Left ventricle myocardium superior (tissue), 1 donor: ENCODE measurements around the gene TNFAIP2. TPM values are rescaled to one million over a fixed set of nuclear protein-coding genes. Genes with fewer than 3 reads are reported as not detected.
A peak's percentile ranks its signal among the peaks of the same experiment; 100 is the strongest.

Source experiments
- ATAC-seq: fragments of 200-7000 bp; cut with Tn5 transposase; one replicate; pipeline ENCODE4 v1.9.1; 2020; ENCODE audit warnings: mild to moderate bottlenecking, moderate library complexity
- DNase-seq: peaks from one replicate; pipeline ENCODE4 v3.0.0-alpha.2; 2020
- intact Hi-C: fragments of 100-400 bp; cut with micrococcal nuclease; formaldehyde crosslinking; loops from one replicate; pipeline ENCODE4 v1.11.0; 2022
- total RNA-seq: library from RNA; stranded (reverse); fragmentation: NEBNext Ultra II Directional; extraction: Animal tissue kit (Norgen Biotek cat#: 25700); gene quantifications from one replicate; pipeline ENCODE4 v1.2.1, GENCODE V29; 2021
- donor health status: DM: no; HTN: yes; CAD: no; lungs with severe emphysema.

The TNFAIP2 gene
- total RNA-seq, 1 donor from 2014 or later, result 50.5 TPM

- intact Hi-C loops, result no loop called here
These were observed 6.9 kb downstream of the TNFAIP2 start for GRCh38 chr14:103130017-103130764.

GRCh38 chr14:103130965-103131364 lies 7.7 kb downstream of the TNFAIP2 start:
- peak; percentile 45 for DNase-seq
- no peak for ATAC-seq
- intact Hi-C loops, result no loop called here

More at GRCh38 chr14:103130017-103130764, 6.9 kb downstream of the TNFAIP2 start:
- DNase-seq (no peak), ATAC-seq (no peak)

GRCh38 chr14:103131580-103131979 lies 8.3 kb downstream of the TNFAIP2 start:
- intact Hi-C loops, result no loop called here
- DNase-seq (no peak), ATAC-seq (no peak)

- ATAC-seq, result no peak
- DNase-seq, result peak; percentile 30
- intact Hi-C loops, result no loop called here
These were observed 9.3 kb downstream of the TNFAIP2 start for GRCh38 chr14:103132381-103133209.

GRCh38 chr14:103133210-103134140 lies 10.2 kb downstream of the TNFAIP2 start:
- intact Hi-C loops, result no loop called here
- no peak for ATAC-seq
- no peak for DNase-seq

GRCh38 chr14:103134405-103134804 lies 11.1 kb downstream of the TNFAIP2 start:
- no peak for ATAC-seq
- intact Hi-C loops, result no loop called here
- DNase-seq, result no peak

- no peak for DNase-seq
- ATAC-seq, result no peak
These were observed 11.7 kb downstream of the TNFAIP2 start for GRCh38 chr14:103134919-103135318.

GRCh38 chr14:103135333-103136260 lies 12.3 kb downstream of the TNFAIP2 start:
- intact Hi-C loops, result no loop called here
- no peak for DNase-seq
- no peak for ATAC-seq

More at GRCh38 chr14:103134919-103135318, 11.7 kb downstream of the TNFAIP2 start:
- intact Hi-C loops, result no loop called here

GRCh38 chr14:103136388-103137271 lies 13.4 kb downstream of the TNFAIP2 start:
- intact Hi-C loops, result no loop called here
- ATAC-seq (peak; percentile 52), DNase-seq (peak; percentile 66)

GRCh38 chr14:103137689-103138300 lies 14.5 kb downstream of the TNFAIP2 start:
- intact Hi-C loops, result no loop called here
- DNase-seq, result no peak
- ATAC-seq, result peak; percentile 17

GRCh38 chr14:103138301-103139131 lies 15.3 kb downstream of the TNFAIP2 start:
- peak; percentile 65 for DNase-seq
- peak; percentile 46 for ATAC-seq
- intact Hi-C loops, result no loop called here

- no peak for ATAC-seq
- intact Hi-C loops, result no loop called here
- no peak for DNase-seq
These were observed 16.1 kb downstream of the TNFAIP2 start for GRCh38 chr14:103139132-103140025.

GRCh38 chr14:103140316-103141109 lies 17.3 kb downstream of the TNFAIP2 start:
- DNase-seq (no peak), ATAC-seq (no peak)
- intact Hi-C loops, result no loop called here

- intact Hi-C loops, result no loop called here
- no peak for ATAC-seq
- no peak for DNase-seq
These were observed 18.0 kb downstream of the TNFAIP2 start for GRCh38 chr14:103141117-103141796.
